Measurements from ENCODE around the gene CEP72.

DNA sequence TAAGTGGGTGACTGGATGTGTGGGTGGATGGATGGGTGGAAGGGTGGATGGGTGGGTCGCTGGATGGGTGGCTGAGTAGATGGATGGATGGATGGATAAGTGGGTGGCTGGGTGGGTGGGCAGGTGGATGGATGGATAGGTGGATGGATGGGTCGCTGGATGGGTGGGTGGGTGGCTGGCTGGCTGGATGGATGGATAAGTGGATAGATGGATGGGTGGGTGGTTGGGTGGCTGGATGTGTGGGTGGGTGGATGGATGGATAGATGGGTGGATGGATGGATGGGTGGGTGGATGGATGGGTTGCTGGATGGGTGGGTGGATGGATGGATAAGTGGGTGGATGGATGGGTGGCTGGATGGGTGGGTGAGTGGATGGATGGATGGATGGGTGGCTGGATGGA is 27.3 kb upstream of the CEP72 start:
- TF ChIP-seq, protein P1, sequence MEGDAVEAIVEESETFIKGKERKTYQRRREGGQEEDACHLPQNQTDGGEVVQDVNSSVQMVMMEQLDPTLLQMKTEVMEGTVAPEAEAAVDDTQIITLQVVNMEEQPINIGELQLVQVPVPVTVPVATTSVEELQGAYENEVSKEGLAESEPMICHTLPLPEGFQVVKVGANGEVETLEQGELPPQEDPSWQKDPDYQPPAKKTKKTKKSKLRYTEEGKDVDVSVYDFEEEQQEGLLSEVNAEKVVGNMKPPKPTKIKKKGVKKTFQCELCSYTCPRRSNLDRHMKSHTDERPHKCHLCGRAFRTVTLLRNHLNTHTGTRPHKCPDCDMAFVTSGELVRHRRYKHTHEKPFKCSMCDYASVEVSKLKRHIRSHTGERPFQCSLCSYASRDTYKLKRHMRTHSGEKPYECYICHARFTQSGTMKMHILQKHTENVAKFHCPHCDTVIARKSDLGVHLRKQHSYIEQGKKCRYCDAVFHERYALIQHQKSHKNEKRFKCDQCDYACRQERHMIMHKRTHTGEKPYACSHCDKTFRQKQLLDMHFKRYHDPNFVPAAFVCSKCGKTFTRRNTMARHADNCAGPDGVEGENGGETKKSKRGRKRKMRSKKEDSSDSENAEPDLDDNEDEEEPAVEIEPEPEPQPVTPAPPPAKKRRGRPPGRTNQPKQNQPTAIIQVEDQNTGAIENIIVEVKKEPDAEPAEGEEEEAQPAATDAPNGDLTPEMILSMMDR (IDR thresholded peaks at IDR 0.05) = no peak
- TF ChIP-seq EZH2 (IDR thresholded peaks at IDR 0.05) = no peak
